AG04450 (cell line): ENCODE results near the gene MT1F. TPM values are rescaled to one million over a fixed set of nuclear protein-coding genes. Genes with fewer than 3 reads are reported as not detected.

Experiments
- CTCF ChIA-PET: fragments of 300-600, 350-600 bp; formaldehyde crosslinking; extraction: SDS; loops from one replicate; lab custom pipeline; 2022; ENCODE audit warnings: antibody characterized with exemption, inconsistent platforms; lab: Charles Lee
- POLR2A ChIA-PET: fragments of 350-600 bp; formaldehyde crosslinking; extraction: SDS; loops from one replicate; lab custom pipeline; 2021; ENCODE audit warnings: antibody characterized with exemption, inconsistent platforms; lab: Yijun Ruan, JAX
- DNase-seq: peaks from one replicate; pipeline ENCODE4 v3.0.0-alpha.2; 2011; ENCODE audit warnings: low read depth, low spot score
- H3K27ac ChIP-seq: one replicate; pipeline ENCODE4 v1.5.1; 2012; ENCODE audit warnings: low read depth, low read length, control low read depth
- H3K27me3 ChIP-seq: one replicate; pipeline ENCODE4 v1.6.0; 2012; ENCODE audit warnings: low read length; ENCODE audit not compliant: control insufficient read depth, insufficient read depth
- H3K4me3 ChIP-seq: 2 replicates; pipeline ENCODE4 v1.5.1; 2011; ENCODE audit warnings: mild to moderate bottlenecking, low read depth, low read length, control low read depth
- H3K9me3 ChIP-seq: 2 replicates; pipeline ENCODE4 v1.5.1; 2012; ENCODE audit warnings: low read length; ENCODE audit not compliant: control insufficient read depth, insufficient read depth
- polyA plus RNA-seq: library from polyadenylated mRNA; depleted of rRNA; stranded (reverse); fragments of >200 nt; gene quantifications from 2 replicates; pipeline ENCODE4 v1.2.3, GENCODE V29; 2011
- TF ChIP-seq, protein P1 (sequence below): IDR thresholded peaks from 2 replicates; pipeline ENCODE4 v1.5.1; 2011; ENCODE audit warnings: low read depth, low read length, control low read depth, inconsistent platforms

MT1F gene
- polyA plus RNA-seq, 1 experiment: 0.35 TPM

DNA sequence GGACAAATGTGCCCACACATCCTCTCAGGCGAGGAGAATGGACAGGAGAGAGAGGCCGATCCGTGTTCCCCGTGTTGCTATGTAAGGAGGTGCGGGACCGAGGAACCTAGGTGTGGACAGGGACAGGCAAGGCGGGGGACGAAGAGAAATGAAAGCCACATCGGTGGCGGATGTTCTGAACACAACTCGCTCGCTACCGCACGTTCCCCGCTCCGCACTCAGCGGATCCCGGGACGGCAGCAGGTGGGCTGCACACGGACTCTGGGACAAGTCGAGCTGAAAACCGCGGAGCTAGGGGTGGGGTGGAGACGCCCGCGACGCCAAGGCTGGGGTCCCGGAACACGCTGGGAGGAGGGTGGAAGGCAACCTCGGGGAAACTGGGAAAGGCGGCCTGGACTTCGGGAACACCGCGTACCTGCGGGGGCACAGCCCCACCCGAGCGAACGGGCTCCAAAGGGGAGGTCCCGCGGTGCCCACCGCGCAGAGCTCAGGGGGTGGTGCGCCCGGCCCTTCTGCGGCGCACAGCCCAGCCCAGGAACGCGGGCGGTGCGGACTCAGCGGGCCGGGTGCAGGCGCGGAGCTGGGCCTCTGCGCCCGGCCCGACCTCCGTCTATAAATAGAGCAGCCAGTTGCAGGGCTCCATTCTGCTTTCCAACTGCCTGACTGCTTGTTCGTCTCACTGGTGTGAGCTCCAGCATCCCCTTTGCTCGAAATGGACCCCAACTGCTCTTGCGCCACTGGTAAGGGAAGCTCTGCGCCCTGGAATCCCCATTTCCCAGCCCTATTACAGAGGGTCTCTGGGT is 32.4 kb upstream of the MT1F start, which contains the start of gene MT1E:
TSS of gene MT1E (plus strand) at position 642 of the 803 bp plus-strand sequence. CDS start at position 713, 71 bp downstream.
- ChIA-PET CTCF (interaction anchor here (0.6 to 1.4 kb wide), 4 partner anchors 17 to 111 kb away, joined by 3 to 7 read pairs (median 4); partner anchors contain the start of gene MT2A), POLR2A (interaction anchor here (0.6 to 4.8 kb wide), 22 partner anchors 9 to 174 kb away, joined by 3 to 201 read pairs (median 4); partner anchors contain the start of genes MT1F, MT1G, MT1X and MT2A)
- Histone ChIP-seq H3K9me3 (no peaks in the 10 kb centered on the region), H3K27ac (peak within 1 kb of the TSS; percentile 78), H3K27me3 (no peaks in the 10 kb centered on the region), H3K4me3 (peak within 1 kb of the TSS; percentile 73)
- no peak for DNase-seq
- TF ChIP-seq, protein P1, sequence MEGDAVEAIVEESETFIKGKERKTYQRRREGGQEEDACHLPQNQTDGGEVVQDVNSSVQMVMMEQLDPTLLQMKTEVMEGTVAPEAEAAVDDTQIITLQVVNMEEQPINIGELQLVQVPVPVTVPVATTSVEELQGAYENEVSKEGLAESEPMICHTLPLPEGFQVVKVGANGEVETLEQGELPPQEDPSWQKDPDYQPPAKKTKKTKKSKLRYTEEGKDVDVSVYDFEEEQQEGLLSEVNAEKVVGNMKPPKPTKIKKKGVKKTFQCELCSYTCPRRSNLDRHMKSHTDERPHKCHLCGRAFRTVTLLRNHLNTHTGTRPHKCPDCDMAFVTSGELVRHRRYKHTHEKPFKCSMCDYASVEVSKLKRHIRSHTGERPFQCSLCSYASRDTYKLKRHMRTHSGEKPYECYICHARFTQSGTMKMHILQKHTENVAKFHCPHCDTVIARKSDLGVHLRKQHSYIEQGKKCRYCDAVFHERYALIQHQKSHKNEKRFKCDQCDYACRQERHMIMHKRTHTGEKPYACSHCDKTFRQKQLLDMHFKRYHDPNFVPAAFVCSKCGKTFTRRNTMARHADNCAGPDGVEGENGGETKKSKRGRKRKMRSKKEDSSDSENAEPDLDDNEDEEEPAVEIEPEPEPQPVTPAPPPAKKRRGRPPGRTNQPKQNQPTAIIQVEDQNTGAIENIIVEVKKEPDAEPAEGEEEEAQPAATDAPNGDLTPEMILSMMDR: no peak

DNA sequence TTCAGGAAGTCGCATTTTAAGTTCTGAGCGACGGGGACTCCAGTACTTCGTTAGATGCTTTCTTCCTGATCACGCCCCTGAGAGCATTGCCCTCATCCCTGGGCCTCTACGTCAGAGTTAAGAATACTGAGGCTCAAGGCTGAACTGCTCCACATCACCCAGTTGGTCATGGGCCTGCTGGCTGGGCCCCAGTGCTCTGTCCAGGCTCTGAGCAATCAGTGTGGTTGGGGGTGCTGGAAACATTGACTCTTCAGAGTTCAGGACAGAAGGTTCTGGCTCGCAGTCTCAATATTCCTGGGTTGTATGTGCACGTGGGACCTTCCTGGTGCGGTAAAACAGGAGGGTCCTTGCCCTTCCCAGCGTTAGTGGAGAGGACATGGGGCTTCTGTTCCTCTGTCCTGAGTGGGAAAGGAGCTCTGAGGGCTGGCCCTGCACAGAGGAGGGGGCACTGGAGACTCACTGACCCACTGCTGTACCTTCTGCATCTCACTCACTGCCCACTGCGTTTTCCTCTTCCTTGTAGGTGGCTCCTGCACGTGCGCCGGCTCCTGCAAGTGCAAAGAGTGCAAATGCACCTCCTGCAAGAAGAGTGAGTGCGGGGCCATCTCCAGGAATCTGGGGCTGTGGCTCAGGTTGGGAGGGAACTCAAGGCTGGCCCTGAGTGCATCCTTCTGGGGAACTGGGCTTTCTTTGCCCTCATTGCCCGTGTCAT is 31.7 kb upstream of the MT1F start:
- peak overlapping the region; percentile 73 for H3K4me3 ChIP-seq
- CTCF ChIA-PET: interaction anchor here (0.6 to 1.2 kb wide), 3 partner anchors 75 to 112 kb away, joined by 3 to 7 read pairs (median 3); no protein-coding TSS in a partner anchor
- no peak for DNase-seq
- H3K27me3 ChIP-seq: peaks cover under 1% of the 10 kb centered on the region
- peak overlapping the region; percentile 78 for H3K27ac ChIP-seq
- POLR2A ChIA-PET: interaction anchor here (0.6 to 4.8 kb wide), 21 partner anchors 9 to 304 kb away, joined by 3 to 201 read pairs (median 4); partner anchors contain the start of genes MT1F, MT1G, MT1X and MT2A
- no peaks in the 10 kb centered on the region for H3K9me3 ChIP-seq
- TF ChIP-seq, protein P1: no peak

DNA sequence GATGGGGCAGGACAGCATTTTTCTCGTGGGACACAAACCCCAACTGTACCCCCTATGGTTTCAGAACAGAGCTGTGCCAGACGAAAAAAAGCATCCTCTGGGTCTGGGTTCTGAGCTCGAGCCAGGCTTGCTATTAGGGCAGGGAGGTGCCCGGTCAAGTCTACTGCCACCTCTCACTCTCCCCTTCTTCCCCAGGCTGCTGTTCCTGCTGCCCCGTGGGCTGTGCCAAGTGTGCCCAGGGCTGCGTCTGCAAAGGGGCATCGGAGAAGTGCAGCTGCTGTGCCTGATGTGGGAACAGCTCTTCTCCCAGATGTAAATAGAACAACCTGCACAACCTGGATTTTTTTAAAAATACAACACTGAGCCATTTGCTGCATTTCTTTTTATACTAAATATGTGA is 31.1 kb upstream of the MT1F start:
- ChIA-PET CTCF (interaction anchor here (1.1 to 1.2 kb wide), 2 partner anchors 74 to 113 kb away, joined by 3 to 7 read pairs; no protein-coding TSS in a partner anchor), POLR2A (interaction anchor here (0.7 to 4.8 kb wide), 6 partner anchors 10 to 304 kb away, joined by 3 to 201 read pairs (median 14); partner anchors contain the start of genes MT1X and MT2A)
- peak overlapping the region; percentile 47 for H3K27ac ChIP-seq
- peaks cover 2% of the 10 kb centered on the region for H3K27me3 ChIP-seq
- no peaks in the 10 kb centered on the region for H3K9me3 ChIP-seq
- DNase-seq: no peak
- peak overlapping the region; percentile 73 for H3K4me3 ChIP-seq
- TF ChIP-seq, protein P1: no peak

DNA sequence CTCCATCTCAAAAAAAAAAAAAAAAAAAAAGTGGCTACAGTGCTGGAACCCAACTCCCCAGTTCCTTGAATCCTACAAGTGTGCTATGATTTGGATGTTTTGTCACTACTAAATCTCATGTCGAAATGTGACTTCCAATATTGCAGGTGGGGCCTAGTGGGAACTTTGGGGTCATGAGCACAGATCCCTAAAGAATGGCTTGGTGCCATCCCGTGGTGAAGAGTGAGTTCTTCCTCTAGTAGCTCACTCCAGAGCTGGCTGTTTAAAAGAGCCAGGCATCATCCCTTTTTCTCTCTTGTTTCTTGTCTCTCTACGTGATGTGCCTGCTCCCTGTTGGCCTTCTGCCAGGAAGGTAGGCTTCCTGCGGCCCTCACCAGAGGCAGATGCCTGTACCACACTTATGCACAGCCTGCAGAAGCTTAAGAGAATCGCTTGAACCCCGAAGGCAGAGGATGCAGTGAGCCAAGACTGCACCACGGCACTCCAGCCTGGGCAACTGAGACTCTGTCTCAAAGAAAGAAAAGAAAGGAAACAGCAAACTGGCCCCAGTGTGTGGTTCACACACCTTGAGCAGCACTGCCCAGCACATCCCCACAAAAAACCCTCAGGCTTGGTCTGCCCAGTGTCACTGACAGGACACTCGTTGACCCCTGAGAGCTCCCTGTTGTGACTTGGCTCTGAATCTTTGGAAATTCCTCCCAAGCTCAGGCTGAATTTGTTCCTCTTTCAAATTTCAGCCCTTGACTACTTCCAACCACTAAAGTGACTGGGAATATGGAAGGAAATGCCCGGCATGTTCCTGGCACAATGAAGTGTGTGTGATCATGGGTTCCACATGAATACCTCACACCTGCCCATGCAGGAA is 29.0 kb upstream of the MT1F start:
- no peak overlapping the region for H3K27ac ChIP-seq
- H3K27me3 ChIP-seq: peaks cover 21% of the 10 kb centered on the region
- CTCF ChIA-PET: no interaction called here
- TF ChIP-seq, protein P1: no peak
- no peak overlapping the region for H3K4me3 ChIP-seq
- no peaks in the 10 kb centered on the region for H3K9me3 ChIP-seq
- POLR2A ChIA-PET: interaction anchor here (0.7 kb wide), 3 partner anchors 22 to 178 kb away, joined by 4 to 6 read pairs (median 5); partner anchors contain the start of gene MT1X
- no peak for DNase-seq
